ENCODE results near the gene C2orf78.

C2orf78 gene

DNA sequence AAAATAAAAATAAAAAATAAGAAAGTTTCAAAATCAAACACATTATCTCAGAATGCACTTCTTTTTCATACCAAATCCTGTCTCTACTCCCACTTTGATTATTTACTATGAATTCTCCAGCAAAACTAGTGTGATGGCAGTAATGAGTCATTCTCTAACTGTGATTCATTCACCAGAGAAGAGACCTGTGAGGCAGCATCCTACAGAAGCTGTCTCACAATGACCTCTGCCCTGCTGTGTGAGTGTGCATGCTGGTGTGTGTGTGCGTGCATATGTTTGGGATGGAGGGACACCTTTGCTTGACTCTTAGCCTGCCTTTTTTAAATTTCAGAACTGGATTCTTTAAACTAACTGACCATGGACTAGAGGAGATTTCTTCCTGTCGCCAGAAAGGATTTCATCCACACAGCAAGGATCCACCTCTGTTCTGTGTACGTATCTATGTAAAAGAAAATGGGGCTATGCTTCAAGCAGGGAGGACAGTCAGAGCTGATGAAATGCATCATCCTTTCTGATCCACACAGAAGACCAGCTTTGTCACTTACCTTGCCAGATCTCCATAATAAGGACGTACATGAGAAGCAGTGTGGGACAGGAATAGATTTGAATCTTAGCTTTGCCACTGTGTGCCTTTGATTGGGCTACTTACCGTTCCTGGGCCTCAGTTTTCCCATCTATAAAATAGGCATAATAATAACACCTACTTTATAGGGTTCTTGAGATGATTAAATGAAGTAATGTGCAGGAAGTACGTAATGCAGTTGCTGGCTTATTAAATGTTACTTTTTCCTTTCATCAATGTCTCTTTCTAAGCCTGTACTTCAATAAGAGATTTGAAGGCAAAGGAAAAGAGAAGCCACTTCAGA is 76.0 kb downstream of the C2orf78 start:
- no peaks in the 10 kb centered on the region for H3K79me2 ChIP-seq
- TF ChIP-seq, protein P1, sequence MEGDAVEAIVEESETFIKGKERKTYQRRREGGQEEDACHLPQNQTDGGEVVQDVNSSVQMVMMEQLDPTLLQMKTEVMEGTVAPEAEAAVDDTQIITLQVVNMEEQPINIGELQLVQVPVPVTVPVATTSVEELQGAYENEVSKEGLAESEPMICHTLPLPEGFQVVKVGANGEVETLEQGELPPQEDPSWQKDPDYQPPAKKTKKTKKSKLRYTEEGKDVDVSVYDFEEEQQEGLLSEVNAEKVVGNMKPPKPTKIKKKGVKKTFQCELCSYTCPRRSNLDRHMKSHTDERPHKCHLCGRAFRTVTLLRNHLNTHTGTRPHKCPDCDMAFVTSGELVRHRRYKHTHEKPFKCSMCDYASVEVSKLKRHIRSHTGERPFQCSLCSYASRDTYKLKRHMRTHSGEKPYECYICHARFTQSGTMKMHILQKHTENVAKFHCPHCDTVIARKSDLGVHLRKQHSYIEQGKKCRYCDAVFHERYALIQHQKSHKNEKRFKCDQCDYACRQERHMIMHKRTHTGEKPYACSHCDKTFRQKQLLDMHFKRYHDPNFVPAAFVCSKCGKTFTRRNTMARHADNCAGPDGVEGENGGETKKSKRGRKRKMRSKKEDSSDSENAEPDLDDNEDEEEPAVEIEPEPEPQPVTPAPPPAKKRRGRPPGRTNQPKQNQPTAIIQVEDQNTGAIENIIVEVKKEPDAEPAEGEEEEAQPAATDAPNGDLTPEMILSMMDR (IDR thresholded peaks at IDR 0.05) = no peak
- no peaks in the 10 kb centered on the region for H3K4me1 ChIP-seq
- H3K9me3 ChIP-seq (ENCODE audit: control insufficient read depth, low read length) = no peaks in the 10 kb centered on the region
- H3K4me3 ChIP-seq (ENCODE audit: low read depth, low read length) = no peak overlapping the region
- H3K9ac ChIP-seq = no peak overlapping the region
- H3K27me3 ChIP-seq (ENCODE audit: control insufficient read depth, insufficient read depth, low read length) = no peaks in the 10 kb centered on the region
- H3K27ac ChIP-seq = no peak overlapping the region
- H2AFZ ChIP-seq = no peak overlapping the region
- H3K4me2 ChIP-seq (ENCODE audit: low read length) = no peak overlapping the region
- H3K36me3 ChIP-seq (ENCODE audit: control insufficient read depth, insufficient read depth, low read length) = no peaks in the 10 kb centered on the region

DNA sequence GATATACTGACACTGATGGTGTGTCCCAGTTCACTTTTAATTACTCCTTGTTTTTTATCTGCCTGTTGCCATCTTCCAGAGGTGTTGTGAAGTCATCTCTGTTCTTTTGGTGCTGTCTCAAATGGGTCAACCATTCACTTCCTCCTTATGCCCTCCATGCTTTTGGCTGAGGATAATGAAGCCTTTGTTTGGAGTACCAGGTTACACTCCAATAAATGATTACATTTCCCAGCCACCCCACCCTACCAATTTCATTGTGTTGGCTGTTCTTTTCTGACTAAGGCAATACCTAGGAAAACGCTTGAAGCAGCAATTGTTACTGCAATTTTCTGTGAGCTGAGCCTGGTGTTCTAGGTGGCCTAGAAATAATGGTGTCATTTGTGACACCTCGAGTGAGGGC is 79.0 kb downstream of the C2orf78 start:
- TF ChIP-seq, protein P1 (IDR thresholded peaks at IDR 0.05) = no peak
- H3K27ac ChIP-seq = no peak overlapping the region
- H3K4me2 ChIP-seq (ENCODE audit: low read length) = no peak overlapping the region
- no peaks in the 10 kb centered on the region for H3K79me2 ChIP-seq
- H3K4me3 ChIP-seq (ENCODE audit: low read depth, low read length) = no peak overlapping the region
- H3K27me3 ChIP-seq (ENCODE audit: control insufficient read depth, insufficient read depth, low read length) = no peaks in the 10 kb centered on the region
- H2AFZ ChIP-seq = no peak overlapping the region
- no peak overlapping the region for H3K9ac ChIP-seq
- no peaks in the 10 kb centered on the region for H3K4me1 ChIP-seq
- no peaks in the 10 kb centered on the region for H3K9me3 ChIP-seq (ENCODE audit: control insufficient read depth, low read length)
- H3K36me3 ChIP-seq (ENCODE audit: control insufficient read depth, insufficient read depth, low read length) = no peaks in the 10 kb centered on the region
